Hepatocyte (in vitro differentiated cells): ENCODE measurements around the gene RRAS. TPM values are rescaled to one million over a fixed set of nuclear protein-coding genes. Genes with fewer than 3 reads are reported as not detected.

Experiments used
- DNase-seq: peaks from one replicate; pipeline ENCODE4 v3.0.0-alpha.2; 2016; ENCODE audit warnings: low spot score
- H2AFZ ChIP-seq: fragments of 200-600 bp; sonication (generic); 2 replicates; pipeline ENCODE4 v1.6.0; 2016; ENCODE audit warnings: antibody characterized with exemption, mild to moderate bottlenecking
- H3K27ac ChIP-seq: fragments of 200-600 bp; sonication (generic); 2 replicates; pipeline ENCODE4 v1.5.1; 2016; ENCODE audit warnings: mild to moderate bottlenecking
- H3K27me3 ChIP-seq: fragments of 200-600 bp; sonication (generic); 2 replicates; pipeline ENCODE4 v1.6.1; 2016
- H3K36me3 ChIP-seq: fragments of 200-600 bp; sonication (generic); replicated peaks from 2 replicates; pipeline ENCODE4 v1.5.1; 2016; ENCODE audit warnings: low read depth; ENCODE audit not compliant: insufficient read depth
- H3K4me1 ChIP-seq: fragments of 200-600 bp; sonication (generic); 2 replicates; pipeline ENCODE4 v1.5.1; 2016; ENCODE audit warnings: mild to moderate bottlenecking, moderate library complexity; ENCODE audit not compliant: insufficient read depth
- H3K4me2 ChIP-seq: fragments of 200-600 bp; sonication (generic); 2 replicates; pipeline ENCODE4 v1.6.0; 2016
- H3K4me3 ChIP-seq: fragments of 200-600 bp; sonication (generic); 2 replicates; pipeline ENCODE4 v1.5.1; 2016; ENCODE audit warnings: mild to moderate bottlenecking
- H3K79me2 ChIP-seq: fragments of 200-600 bp; sonication (generic); 2 replicates; pipeline ENCODE4 v1.6.0; 2017; ENCODE audit warnings: mild to moderate bottlenecking
- H3K9me2 ChIP-seq: fragments of 200-600 bp; sonication (generic); replicated peaks from 2 replicates; pipeline ENCODE4 v1.6.0; 2017; ENCODE audit warnings: mild to moderate bottlenecking; ENCODE audit not compliant: insufficient read depth
- H3K9me3 ChIP-seq: fragments of 200-600 bp; sonication (generic); 2 replicates; pipeline ENCODE4 v1.5.1; 2016; ENCODE audit warnings: low read depth, mild to moderate bottlenecking
- H4K20me1 ChIP-seq: fragments of 200-600 bp; sonication (generic); 2 replicates; pipeline ENCODE4 v1.6.0; 2016; ENCODE audit warnings: mild to moderate bottlenecking; ENCODE audit not compliant: insufficient read depth, poor library complexity, severe bottlenecking
- CTCF ChIP-seq: fragments of 200-600 bp; sonication (generic); IDR thresholded peaks from 2 replicates; pipeline ENCODE4 v1.5.1; 2016; ENCODE audit warnings: antibody characterized with exemption, mild to moderate bottlenecking; ENCODE audit not compliant: poor library complexity
- EZH2 ChIP-seq: fragments of 200-600 bp; sonication (generic); IDR thresholded peaks from 2 replicates; pipeline ENCODE4 v1.6.1; 2016; ENCODE audit warnings: antibody characterized with exemption, mild to moderate bottlenecking, borderline replicate concordance
- EZH2phosphoT487 ChIP-seq: fragments of 200-600 bp; sonication (generic); IDR thresholded peaks from one replicate; pipeline ENCODE4 v1.6.1; 2018; ENCODE audit warnings: antibody characterized with exemption, mild to moderate bottlenecking, low read depth, moderate library complexity; ENCODE audit not compliant: unreplicated experiment, severe bottlenecking
- WGBS: methylation state at CpG from one replicate; pipeline ENCODE4 v1.1.6; 2016; ENCODE audit warnings: low lambda C conversion rate; ENCODE audit errors: missing lambda C conversion rate; 5-methylcytosine and 5-hydroxymethylcytosine counted together
- polyA plus RNA-seq: library from polyadenylated mRNA; unstranded; fragments of >200 nt; fragmentation: Nextera tagmentation; extraction: Ambion mirVana; gene quantifications from 2 replicates; pipeline ENCODE4 v1.2.1, GENCODE V29; 2016
- total RNA-seq: library from RNA; depleted of rRNA; stranded (reverse); fragments of >200 nt; gene quantifications from 2 replicates; pipeline ENCODE4 v1.2.3, GENCODE V29; 2014

The RRAS gene
- total and polyA plus RNA-seq, 2 experiments from 2014 or later = 19.2 to 107 TPM

DNA sequence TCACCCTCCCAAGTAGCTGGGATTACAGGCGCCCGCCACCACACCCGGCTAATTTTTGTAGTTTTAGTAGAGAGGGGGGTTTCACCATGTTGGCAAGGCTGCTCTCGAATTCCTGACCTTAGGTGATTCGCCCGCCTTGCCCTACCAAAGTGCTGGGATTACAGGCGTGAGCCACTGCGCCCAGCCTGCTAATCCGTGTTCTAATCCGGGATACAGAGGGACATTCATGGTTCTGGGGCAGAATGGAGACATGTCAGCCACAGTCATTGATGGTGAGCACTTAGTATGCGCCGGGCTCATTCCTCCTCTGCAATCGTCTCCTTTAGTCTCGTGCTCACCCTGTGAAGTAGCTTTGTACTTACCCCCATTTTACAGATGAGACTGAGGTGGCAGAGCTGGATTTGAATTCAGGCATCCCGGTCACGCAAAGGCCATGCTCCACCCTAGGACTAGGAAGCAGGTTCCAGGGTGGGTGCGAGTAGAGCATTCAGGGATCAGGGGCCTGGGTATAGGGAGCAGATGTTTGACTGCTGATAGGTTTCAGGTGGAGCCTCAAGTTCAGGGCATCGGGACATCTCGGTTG lies 8.2 kb downstream of the RRAS start:
- TF ChIP-seq EZH2phosphoT487 (no peak), CTCF (no peak), EZH2 (no peak)
- Histone ChIP-seq H3K4me3 (no peak overlapping the region), H3K4me2 (no peak overlapping the region), H3K79me2 (no peaks in the 10 kb centered on the region), H4K20me1 (no peaks in the 10 kb centered on the region), H3K4me1 (no peaks in the 10 kb centered on the region), H3K9me3 (no peaks in the 10 kb centered on the region), H2AFZ (no peak overlapping the region), H3K36me3 (no peaks in the 10 kb centered on the region), H3K27ac (no peak overlapping the region), H3K27me3 (no peaks in the 10 kb centered on the region), H3K9me2 (no peaks in the 10 kb centered on the region)
- WGBS = 94% methylated on average over 19 of the region's 19 CpGs
- DNase-seq = no peak

DNA sequence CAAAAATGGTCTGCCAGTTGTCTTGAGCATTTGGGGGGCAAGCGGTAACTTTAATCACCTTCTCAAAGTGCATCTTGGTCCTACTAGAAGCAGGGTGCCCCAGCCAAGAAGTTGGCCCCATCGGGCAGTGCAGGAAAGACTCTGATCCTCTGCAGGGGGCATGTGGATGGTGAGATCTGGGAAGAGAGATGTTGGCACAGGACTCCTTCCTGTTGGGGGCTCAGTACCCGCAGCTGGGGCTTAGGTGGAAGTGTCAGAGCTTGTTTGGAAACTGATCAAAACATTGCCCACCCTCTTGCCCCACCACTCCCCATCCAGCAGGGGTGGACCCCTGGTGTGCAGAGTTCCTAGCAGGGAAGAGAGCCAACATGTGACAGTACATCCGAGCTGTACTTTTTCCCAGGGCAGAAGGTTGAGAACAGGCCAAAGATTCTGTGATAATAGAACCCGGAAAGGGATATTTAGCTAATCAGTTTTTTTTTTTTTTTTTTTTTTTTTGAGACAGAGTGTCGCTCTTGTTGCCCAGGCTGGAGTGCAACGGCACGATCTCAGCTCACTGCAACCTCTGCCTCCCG lies 8.8 kb downstream of the RRAS start:
- WGBS = 77% methylated on average over 9 of the region's 9 CpGs
- TF ChIP-seq EZH2 (no peak), CTCF (no peak), EZH2phosphoT487 (no peak)
- no peak overlapping the region for H3K4me2 ChIP-seq
- H3K27me3 ChIP-seq = no peaks in the 10 kb centered on the region
- no peak overlapping the region for H2AFZ ChIP-seq
- no peak overlapping the region for H3K27ac ChIP-seq
- no peaks in the 10 kb centered on the region for H3K9me2 ChIP-seq
- no peaks in the 10 kb centered on the region for H3K79me2 ChIP-seq
- DNase-seq = no peak
- H3K9me3 ChIP-seq = no peaks in the 10 kb centered on the region
- H4K20me1 ChIP-seq = no peaks in the 10 kb centered on the region
- H3K4me1 ChIP-seq = no peaks in the 10 kb centered on the region
- no peak overlapping the region for H3K4me3 ChIP-seq
- H3K36me3 ChIP-seq = no peaks in the 10 kb centered on the region

GRCh38 chr19:49629659-49630058 lies 10.3 kb downstream of the RRAS start:
- no peaks in the 10 kb centered on the region for H4K20me1 ChIP-seq
- no peaks in the 10 kb centered on the region for H3K36me3 ChIP-seq
- 98% methylated on average over 9 of the region's 9 CpGs for WGBS
- no peak for TF ChIP-seq EZH2phosphoT487
- TF ChIP-seq EZH2 = no peak
- no peak for TF ChIP-seq CTCF
- no peak overlapping the region for H3K4me3 ChIP-seq
- no peak for DNase-seq
- H3K9me2 ChIP-seq = no peaks in the 10 kb centered on the region
- no peak overlapping the region for H3K4me2 ChIP-seq
- no peak overlapping the region for H3K27ac ChIP-seq
- no peaks in the 10 kb centered on the region for H3K4me1 ChIP-seq
- no peaks in the 10 kb centered on the region for H3K9me3 ChIP-seq
- H2AFZ ChIP-seq = no peak overlapping the region
- H3K79me2 ChIP-seq = no peaks in the 10 kb centered on the region
- no peaks in the 10 kb centered on the region for H3K27me3 ChIP-seq

DNA sequence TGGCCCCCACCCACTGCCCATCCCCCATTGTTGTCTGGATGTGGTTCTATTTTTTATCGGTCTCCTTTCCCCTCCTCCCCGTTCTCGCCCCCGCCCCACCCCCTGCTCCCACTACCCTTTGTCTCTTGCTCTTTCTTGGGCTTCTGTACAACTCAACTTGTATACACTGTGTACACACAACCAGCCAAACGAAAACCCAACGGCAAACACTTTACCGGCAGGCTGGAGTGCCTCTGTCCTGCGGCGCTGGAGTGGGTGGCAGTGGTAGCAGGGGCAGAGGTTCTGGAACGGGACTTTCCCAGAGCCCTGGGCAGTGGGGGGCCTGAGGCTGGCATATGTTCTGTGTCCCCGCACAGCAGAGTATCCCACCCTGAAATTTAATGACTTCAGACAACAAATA lies 13.7 kb downstream of the RRAS start:
- 84% methylated on average over 7 of the region's 11 CpGs for WGBS
- Histone ChIP-seq H2AFZ (no peak overlapping the region), H4K20me1 (no peaks in the 10 kb centered on the region), H3K36me3 (no peaks in the 10 kb centered on the region), H3K4me1 (no peaks in the 10 kb centered on the region), H3K4me2 (no peak overlapping the region), H3K9me2 (no peaks in the 10 kb centered on the region), H3K27ac (no peak overlapping the region), H3K4me3 (no peak overlapping the region), H3K9me3 (no peaks in the 10 kb centered on the region), H3K79me2 (no peaks in the 10 kb centered on the region), H3K27me3 (no peaks in the 10 kb centered on the region)
- DNase-seq = no peak
- TF ChIP-seq CTCF (no peak), EZH2 (no peak), EZH2phosphoT487 (no peak)
